Mononuclear cell (primary cell): ENCODE results near the gene ANKRD36. TPM values are rescaled to one million over a fixed set of nuclear protein-coding genes. Genes with fewer than 3 reads are reported as not detected.
"Not testable (repeated sequence)": the region's sequence is repeated elsewhere in the genome, so short reads cannot be mapped to it uniquely, and the experiment has no call there.

ENCODE experiments used
- H3K27me3 ChIP-seq: 2 replicates; pipeline ENCODE4 v1.6.0; 2011; ENCODE audit warnings: low read length, control low read depth; ENCODE audit not compliant: insufficient read depth
- H3K4me1 ChIP-seq: 2 replicates; pipeline ENCODE4 v1.5.1; 2011; ENCODE audit warnings: mild to moderate bottlenecking, low read length, control low read depth; ENCODE audit not compliant: insufficient read depth
- H3K4me3 ChIP-seq: 2 replicates; pipeline ENCODE4 v1.5.1; 2011; ENCODE audit warnings: mild to moderate bottlenecking, low read length, moderate library complexity
- H3K9me3 ChIP-seq: 2 replicates; pipeline ENCODE4 v1.5.1; 2011; ENCODE audit warnings: low read depth, mild to moderate bottlenecking, control low read depth, low read length
- total RNA-seq: library from RNA; depleted of rRNA; stranded (reverse); fragments of >200 nt; gene quantifications from one replicate; pipeline ENCODE4 v1.2.3, GENCODE V29; 2012

Gene ANKRD36
- total RNA-seq, 1 donor = 61.9 TPM

- Histone ChIP-seq H3K9me3 (no peaks in the 10 kb centered on the region), H3K27me3 (no peaks in the 10 kb centered on the region), H3K4me1 (no peaks in the 10 kb centered on the region), H3K4me3 (no peak overlapping the region)
Observed at GRCh38 chr2:97210325-97210724, 97.4 kb downstream of the ANKRD36 start.

GRCh38 chr2:97215025-97215424 is 102.1 kb downstream of the ANKRD36 start:
- H3K27me3 ChIP-seq, H3K9me3 ChIP-seq, H3K4me3 ChIP-seq, H3K4me1 ChIP-seq: not testable (repeated sequence)

- not testable (repeated sequence) for H3K4me1 ChIP-seq, H3K27me3 ChIP-seq, H3K9me3 ChIP-seq, H3K4me3 ChIP-seq
Observed at GRCh38 chr2:97230848-97231585, 118.1 kb downstream of the ANKRD36 start.

GRCh38 chr2:97232981-97233380 is 120.0 kb downstream of the ANKRD36 start:
- not testable (repeated sequence) for H3K4me1 ChIP-seq, H3K9me3 ChIP-seq, H3K27me3 ChIP-seq, H3K4me3 ChIP-seq

GRCh38 chr2:97233660-97234295 is 120.8 kb downstream of the ANKRD36 start:
- H3K4me1 ChIP-seq, H3K27me3 ChIP-seq, H3K9me3 ChIP-seq, H3K4me3 ChIP-seq: not testable (repeated sequence)

- not testable (repeated sequence) for H3K9me3 ChIP-seq, H3K4me1 ChIP-seq, H3K4me3 ChIP-seq, H3K27me3 ChIP-seq
Observed at GRCh38 chr2:97261192-97261591, 148.2 kb downstream of the ANKRD36 start.

GRCh38 chr2:97266449-97266848 is 153.5 kb downstream of the ANKRD36 start:
- H3K4me1 ChIP-seq, H3K9me3 ChIP-seq, H3K27me3 ChIP-seq, H3K4me3 ChIP-seq: not testable (repeated sequence)

GRCh38 chr2:97267411-97268074 is 154.6 kb downstream of the ANKRD36 start:
- no peaks in the 10 kb centered on the region for H3K4me1 ChIP-seq
- no peaks in the 10 kb centered on the region for H3K27me3 ChIP-seq
- no peaks in the 10 kb centered on the region for H3K9me3 ChIP-seq
- H3K4me3 ChIP-seq = no peak overlapping the region

GRCh38 chr2:97268075-97268591 is 155.2 kb downstream of the ANKRD36 start:
- not testable (repeated sequence) for H3K27me3 ChIP-seq, H3K4me1 ChIP-seq, H3K9me3 ChIP-seq, H3K4me3 ChIP-seq

GRCh38 chr2:97276232-97276798 is 163.4 kb downstream of the ANKRD36 start:
- H3K4me1 ChIP-seq, H3K9me3 ChIP-seq, H3K4me3 ChIP-seq: not testable (repeated sequence)

GRCh38 chr2:97285187-97285586 is 172.2 kb downstream of the ANKRD36 start:
- H3K9me3 ChIP-seq, H3K27me3 ChIP-seq, H3K4me3 ChIP-seq, H3K4me1 ChIP-seq: not testable (repeated sequence)

More at GRCh38 chr2:97276232-97276798, 163.4 kb downstream of the ANKRD36 start:
- H3K27me3 ChIP-seq = not testable (repeated sequence)

- H3K9me3 ChIP-seq, H3K27me3 ChIP-seq, H3K4me1 ChIP-seq, H3K4me3 ChIP-seq: not testable (repeated sequence)
Observed at GRCh38 chr2:97293687-97294086, 180.7 kb downstream of the ANKRD36 start.

Other genes starting within 250 kb of the ANKRD36 start
- 7.5 TPM for gene SEMA4C, start 243.1 kb upstream of the ANKRD36 start, total RNA-seq
- gene FAM178B, start 126.6 kb upstream of the ANKRD36 start, total RNA-seq = not detected
- 3.1 TPM for gene FAHD2B, start 18.3 kb upstream of the ANKRD36 start, total RNA-seq